ELF-1 (cell line): Measurements from ENCODE around the gene FXYD4.
A peak's percentile ranks its signal among the peaks of the same experiment; 100 is the strongest.

Experiments
- DNase-seq: peaks from one replicate; pipeline ENCODE4 v3.0.0-alpha.2; 2016; ENCODE audit warnings: low read depth, low spot score

FXYD4 gene

GRCh38 chr10:43395571-43396060 is 24.2 kb downstream of the FXYD4 start:
- DNase-seq = no peak

GRCh38 chr10:43396061-43396927 is 24.9 kb downstream of the FXYD4 start:
- DNase-seq = peak; percentile 94

- DNase-seq = peak; percentile 92
These were observed 25.6 kb downstream of the FXYD4 start for GRCh38 chr10:43396928-43397624.

- no peak for DNase-seq
These were observed 27.5 kb downstream of the FXYD4 start for GRCh38 chr10:43398939-43399319.

- DNase-seq = peak; percentile 68
These were observed 28.2 kb downstream of the FXYD4 start for GRCh38 chr10:43399320-43400310.

GRCh38 chr10:43401627-43402026 is 30.2 kb downstream of the FXYD4 start:
- peak; percentile 84 for DNase-seq

GRCh38 chr10:43402176-43402575 is 30.7 kb downstream of the FXYD4 start:
- no peak for DNase-seq

GRCh38 chr10:43402880-43403452 is 31.5 kb downstream of the FXYD4 start:
- no peak for DNase-seq

- DNase-seq = no peak
These were observed 32.7 kb downstream of the FXYD4 start for GRCh38 chr10:43403911-43404703.

- no peak for DNase-seq
These were observed 33.3 kb downstream of the FXYD4 start for GRCh38 chr10:43404704-43405084.

- DNase-seq = no peak
These were observed 35.7 kb downstream of the FXYD4 start for GRCh38 chr10:43407148-43407575.

- peak; percentile 87 for DNase-seq
These were observed 36.3 kb downstream of the FXYD4 start for GRCh38 chr10:43407576-43408330.

GRCh38 chr10:43408331-43408709 is 36.9 kb downstream of the FXYD4 start:
- no peak for DNase-seq

- DNase-seq = peak; percentile 99
These were observed 37.4 kb downstream of the FXYD4 start, which contains the start of gene HNRNPF for GRCh38 chr10:43408710-43409384. HNRNPF (minus strand) TSS chr10:43409186; CDS start chr10:43387884, 21,302 bp downstream.

- peak; percentile 69 for DNase-seq
These were observed 38.1 kb downstream of the FXYD4 start for GRCh38 chr10:43409385-43410109.

GRCh38 chr10:43410345-43410744 is 38.9 kb downstream of the FXYD4 start:
- DNase-seq = no peak

GRCh38 chr10:43411536-43411935 is 40.1 kb downstream of the FXYD4 start:
- DNase-seq = no peak

GRCh38 chr10:43415544-43415943 is 44.1 kb downstream of the FXYD4 start:
- DNase-seq = no peak
